DMS53 treated with DMSO at 0.1 percent for 48 hours (cell line): Measurements from ENCODE around the gene CRIP1.

ENCODE experiments used
- DNase-seq: peaks from one replicate; lab custom pipeline; 2025; ENCODE audit not compliant: unreplicated experiment; lab: John Stamatoyannopoulos, UW

Gene CRIP1

GRCh38 chr14:105492031-105492970, 5.6 kb downstream of the CRIP1 start:
- DNase-seq: no peak

GRCh38 chr14:105492971-105493871, 6.5 kb downstream of the CRIP1 start:
- no peak for DNase-seq

DNA sequence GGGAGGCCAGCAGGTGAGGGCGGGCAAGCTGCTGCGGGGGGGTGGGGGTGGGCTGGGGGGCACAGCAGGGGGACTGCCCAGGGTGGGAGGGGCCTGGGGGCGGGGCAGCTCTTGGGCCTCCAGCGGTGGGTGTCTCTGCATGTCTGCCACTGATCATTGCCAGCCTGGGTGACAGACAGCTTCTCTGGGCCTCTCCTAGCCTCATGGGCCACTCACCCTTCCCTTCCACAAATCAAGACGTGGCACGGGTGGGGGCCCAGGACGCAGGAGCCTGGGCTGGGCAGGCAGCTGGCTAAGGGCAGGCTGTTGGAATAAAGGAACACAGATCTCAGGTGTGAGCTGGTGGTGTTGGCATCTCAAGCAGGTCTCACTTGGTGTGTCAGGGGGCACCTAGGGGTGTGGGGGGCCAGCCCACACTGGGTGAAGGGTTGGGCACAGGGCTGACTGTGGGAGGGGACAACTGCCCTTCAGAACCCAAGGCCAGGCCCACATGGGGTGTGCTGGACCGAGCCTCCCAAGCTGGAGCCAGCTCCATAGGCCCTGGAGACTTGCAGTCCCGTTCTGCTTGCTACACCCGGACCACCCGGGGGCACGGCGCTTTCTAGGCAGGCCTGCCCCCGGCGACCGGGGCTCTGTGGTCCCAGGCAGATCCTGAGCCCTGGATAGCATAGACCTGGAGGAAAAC, 7.4 kb downstream of the CRIP1 start:
- no peak for DNase-seq

DNA sequence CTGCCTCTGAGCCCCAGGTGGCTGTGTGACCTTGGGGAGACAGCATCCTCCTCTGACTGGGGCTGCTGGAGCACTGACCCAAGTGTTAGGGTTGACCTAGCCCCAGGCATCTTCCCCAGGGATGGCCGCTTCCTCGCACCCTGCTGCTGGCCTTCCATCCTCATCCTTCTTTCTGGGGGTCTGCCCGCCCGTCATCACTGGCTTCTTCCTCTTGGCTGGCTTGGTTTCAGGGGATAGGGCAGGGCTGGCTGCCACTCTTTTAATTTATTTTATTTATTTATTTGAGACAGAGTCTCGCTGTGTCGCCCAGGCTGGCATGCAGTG, 7.9 kb downstream of the CRIP1 start:
- DNase-seq: no peak

DNA sequence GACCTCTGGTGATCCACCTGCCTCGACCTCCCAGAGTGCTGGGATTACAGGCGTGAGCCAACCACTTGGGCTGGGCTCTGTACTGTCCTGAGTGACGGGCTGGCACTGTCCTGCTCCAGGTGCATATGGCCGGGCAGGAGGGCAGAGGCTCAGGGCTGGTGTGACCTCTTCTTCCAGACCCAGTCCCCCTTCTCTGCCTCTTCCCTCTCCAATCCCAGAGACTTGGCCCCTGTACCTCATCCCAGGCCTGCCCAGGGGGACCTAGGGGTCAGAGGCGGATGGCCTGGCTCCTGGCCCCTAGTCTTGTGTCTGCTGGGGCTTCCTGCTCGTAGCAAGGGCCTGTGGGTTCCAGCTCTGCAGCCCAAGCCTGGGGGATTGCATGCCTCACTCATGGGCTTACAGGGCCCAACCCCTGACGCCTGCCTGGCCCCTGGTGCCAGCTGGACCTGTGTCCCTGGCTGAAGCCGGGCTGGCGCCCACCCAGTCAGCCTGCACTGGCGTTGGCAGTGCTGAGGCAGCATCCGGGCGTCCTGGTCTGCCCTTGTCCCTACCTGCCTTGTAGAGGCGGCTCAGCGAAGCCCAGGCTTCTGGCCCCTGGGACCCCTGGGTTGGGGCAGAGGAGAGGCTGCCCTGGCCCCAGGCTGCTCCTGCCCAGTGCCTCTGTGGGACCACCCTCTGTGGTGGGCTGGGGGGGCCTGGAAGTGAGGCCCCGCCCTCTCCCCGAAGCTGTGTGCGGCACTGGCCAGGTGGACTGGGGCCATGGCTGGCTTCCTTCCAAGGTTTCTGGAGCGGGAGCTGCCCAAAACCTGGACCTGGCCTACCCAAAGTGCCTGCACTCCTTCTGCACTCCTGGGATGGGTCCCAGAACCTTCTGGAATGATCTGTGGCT, 8.7 kb downstream of the CRIP1 start:
- DNase-seq: no peak

- DNase-seq: no peak
Observed at GRCh38 chr14:105495990-105496830, 9.5 kb downstream of the CRIP1 start.

- no peak for DNase-seq
Observed at GRCh38 chr14:105496831-105497591, 10.3 kb downstream of the CRIP1 start.

GRCh38 chr14:105497671-105498429, 11.2 kb downstream of the CRIP1 start:
- no peak for DNase-seq

DNA sequence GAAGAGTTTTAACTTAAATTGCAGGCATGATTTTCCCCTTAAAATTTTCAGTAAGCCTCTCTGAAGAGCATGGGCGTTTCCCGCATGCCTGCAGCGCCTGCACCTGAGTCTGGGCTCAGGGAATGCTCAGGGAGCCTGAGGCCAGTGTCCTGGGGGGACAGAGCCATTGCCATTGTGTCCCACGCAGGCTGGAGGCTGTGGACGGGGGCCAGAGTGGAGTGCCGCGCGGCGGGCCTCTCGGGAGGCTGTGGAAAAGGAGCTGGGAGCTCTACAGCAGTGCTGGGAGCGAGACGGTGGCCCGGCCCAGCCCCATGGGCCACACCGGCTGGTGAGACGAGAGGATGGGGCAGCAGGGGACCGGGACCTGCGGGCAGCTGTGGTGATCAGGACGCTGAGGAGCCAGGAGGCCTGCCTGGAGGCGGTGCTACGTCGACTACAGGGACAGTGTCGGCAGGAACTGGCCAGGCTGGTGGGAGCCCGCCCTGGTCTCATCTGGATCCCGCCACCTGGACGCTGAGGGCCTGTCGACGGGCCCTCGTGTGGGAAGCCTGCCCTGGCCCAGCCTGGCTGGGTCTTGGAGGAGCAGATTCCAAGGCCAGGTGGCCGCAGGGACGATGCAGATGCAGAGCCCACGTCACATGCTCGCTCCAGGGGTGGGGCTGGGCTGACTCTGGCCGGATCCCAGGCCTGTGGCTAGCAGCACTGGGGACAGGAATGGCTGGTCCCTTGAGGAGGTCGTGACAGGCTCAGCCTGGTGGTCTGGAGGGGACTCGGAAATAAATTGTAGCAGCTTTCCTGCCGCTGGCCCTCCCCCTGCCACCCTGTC, 12.0 kb downstream of the CRIP1 start:
- no peak for DNase-seq

DNA sequence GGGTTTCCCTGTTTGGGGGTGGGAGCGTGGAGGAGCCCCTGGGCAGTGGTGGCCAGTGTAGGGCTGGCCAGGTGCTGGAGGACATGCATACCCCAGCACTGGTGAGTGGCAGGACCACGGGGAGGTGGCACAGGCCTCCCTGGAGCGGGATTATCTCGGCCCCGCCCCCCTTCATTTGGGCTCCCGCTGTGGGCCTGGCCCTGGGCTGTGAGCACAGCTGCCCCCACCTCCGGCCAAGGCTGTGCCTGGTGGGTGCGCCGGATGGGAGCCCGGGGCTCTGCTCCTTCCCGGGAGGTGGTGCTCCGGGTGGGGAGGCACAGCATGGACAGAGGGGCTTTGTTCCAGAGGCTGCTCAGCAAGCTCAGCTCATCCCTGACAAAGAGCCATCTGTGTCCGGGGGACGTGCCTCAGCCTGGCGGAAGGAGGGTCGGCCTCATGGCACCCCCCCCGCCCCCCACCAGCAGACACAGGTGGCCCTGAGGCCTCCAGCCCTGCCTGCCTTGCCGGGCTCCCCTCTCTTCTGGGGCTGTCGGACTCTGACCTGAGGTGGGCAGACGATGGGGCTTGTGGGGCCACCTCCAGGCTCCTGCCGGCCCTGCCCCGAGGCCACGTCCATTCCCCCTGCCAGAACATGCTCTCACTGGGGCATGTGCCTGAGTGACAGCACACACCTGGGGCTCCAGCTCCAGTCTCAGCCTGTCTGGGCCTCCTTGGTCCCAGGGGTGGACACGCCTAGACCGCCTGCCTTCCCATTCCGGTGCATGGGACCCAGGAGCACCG, 12.8 kb downstream of the CRIP1 start:
- DNase-seq: no peak

DNA sequence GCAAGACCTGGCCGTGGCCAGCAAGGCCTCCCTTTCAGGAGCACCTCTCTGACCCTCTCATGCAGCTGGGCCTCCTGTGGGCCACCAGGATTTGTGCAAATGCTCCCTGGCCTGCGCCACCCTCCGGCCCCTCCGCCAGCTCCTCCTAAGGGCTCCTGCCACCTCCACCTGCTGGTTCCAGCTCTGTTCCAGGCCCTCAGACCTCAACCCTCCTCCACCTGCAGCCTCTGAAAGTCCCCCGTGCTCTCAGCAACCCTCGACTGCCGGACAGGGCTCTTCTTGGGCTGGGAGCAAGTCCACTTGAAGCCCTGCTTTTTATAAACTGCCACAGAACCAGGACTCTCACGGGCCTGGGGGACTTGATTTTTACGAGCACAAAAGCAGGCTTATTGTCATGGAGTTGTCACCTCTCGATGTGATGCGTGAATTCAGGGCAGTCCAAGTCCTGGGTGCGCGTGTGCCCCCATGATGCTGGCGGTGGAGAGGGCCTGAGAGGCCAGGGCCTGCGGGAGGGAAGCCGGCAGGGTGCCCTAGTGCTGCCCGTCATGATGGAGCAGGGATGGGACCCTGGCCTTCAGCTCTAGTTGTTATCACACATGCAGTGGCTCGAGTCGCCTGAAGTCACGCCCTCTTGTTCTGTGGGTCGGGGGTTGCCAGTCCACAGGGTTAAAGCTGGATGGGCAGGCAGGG, 13.5 kb downstream of the CRIP1 start:
- DNase-seq: no peak

- no peak for DNase-seq
Observed at GRCh38 chr14:105500726-105501101, 14.0 kb downstream of the CRIP1 start.

DNA sequence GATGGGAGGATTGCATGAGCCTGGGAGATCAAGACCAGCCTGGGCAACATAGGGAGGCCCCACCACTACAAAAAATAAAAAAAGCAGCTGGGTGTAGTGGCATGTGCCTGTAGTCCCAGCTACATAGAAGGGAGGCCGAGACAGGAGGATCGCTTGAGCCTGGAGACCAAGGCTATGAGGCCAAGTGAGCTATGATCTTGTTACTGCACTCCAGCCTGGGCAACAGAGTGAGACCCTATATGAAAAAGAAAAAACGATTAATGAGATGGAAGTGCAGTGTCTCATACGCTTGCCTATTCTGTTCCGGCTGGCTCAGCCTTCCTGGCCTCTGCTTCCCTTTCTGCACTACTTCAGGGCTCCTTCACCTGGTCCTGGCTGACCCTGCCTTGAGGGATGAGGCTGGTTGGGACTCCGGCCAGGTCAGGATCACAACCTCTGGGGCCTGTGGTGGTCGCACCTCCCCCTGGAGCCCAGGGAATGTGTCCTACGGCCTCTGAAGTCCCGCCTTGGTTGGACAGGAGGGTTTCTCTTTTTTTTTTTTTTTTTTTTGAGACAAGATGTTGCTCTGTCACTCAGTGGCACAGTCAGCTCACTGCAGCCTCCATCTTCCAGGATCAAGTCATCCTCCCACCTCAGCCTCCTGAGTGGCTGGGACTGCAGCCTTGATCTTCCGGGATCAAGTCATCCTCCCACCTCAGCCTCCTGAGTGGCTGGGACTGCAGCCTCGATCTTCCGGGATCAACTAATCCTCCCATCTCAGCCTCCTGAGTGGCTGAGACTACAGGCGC, 15.0 kb downstream of the CRIP1 start:
- no peak for DNase-seq

- DNase-seq: no peak
Observed at GRCh38 chr14:105502446-105503295, 16.0 kb downstream of the CRIP1 start.
